Measurements from ENCODE around the gene KRTAP6-1.

KRTAP6-1 gene

GRCh38 chr21:30613836-30614235 is at the start of gene KRTAP6-1:
Gene KRTAP6-1 (minus strand): TSS chr21:30613930. CDS start chr21:30613904, 26 bp downstream.
- H3K27ac ChIP-seq: no peak within 1 kb of the TSS
- no peak for TF ChIP-seq ZFX (IDR thresholded peaks at IDR 0.05; ENCODE audit: borderline replicate concordance)
- TF ChIP-seq CTCF (IDR thresholded peaks at IDR 0.05): no peak

DNA sequence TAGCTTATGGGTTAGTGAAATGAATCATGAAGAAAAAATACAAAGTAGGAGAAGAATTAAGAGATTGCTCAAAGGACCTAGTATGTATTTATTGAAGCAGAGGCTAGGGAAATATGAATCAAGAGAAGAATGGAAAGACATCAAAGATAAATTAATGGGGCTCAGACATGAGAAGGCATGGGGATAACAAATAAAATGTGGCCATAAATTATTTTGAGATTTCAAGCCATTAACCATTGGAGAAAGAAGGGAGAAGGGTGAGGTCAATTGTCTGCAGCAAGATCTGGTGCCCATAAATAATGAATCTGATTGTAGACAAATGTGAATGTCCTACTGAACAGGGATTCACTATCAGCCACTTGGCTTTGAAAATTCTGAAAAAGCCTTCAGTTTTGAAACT is 39.2 kb upstream of the KRTAP6-1 start:
- TF ChIP-seq CTCF (IDR thresholded peaks at IDR 0.05) (no peak), ZFX (IDR thresholded peaks at IDR 0.05; ENCODE audit: borderline replicate concordance) (no peak)
- H3K27ac ChIP-seq: no peak overlapping the region

DNA sequence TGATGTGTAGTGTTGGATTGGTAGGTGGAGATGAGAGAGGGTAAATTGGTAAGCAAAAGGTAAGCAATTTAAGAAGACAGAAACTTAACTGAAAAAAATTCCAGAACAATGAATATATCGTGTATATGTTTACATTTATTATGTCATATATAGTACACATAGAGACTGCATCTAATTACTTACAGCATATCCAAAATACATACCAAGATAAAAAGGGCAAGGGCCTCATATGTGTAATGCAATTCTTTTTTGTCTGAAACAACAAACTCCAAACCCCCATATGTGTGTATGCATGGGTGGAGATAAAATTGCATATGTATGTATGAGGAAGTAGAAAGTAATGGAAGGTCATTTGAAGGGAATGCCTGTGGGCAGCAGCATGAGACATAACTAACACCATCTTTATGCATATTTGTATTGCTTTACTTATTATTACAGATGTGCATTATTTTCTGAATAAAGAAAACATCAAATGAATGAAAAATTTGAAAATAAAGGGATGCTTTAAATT is 33.2 kb upstream of the KRTAP6-1 start:
- TF ChIP-seq ZFX (IDR thresholded peaks at IDR 0.05; ENCODE audit: borderline replicate concordance): no peak
- TF ChIP-seq CTCF (IDR thresholded peaks at IDR 0.05): no peak
- no peak overlapping the region for H3K27ac ChIP-seq

DNA sequence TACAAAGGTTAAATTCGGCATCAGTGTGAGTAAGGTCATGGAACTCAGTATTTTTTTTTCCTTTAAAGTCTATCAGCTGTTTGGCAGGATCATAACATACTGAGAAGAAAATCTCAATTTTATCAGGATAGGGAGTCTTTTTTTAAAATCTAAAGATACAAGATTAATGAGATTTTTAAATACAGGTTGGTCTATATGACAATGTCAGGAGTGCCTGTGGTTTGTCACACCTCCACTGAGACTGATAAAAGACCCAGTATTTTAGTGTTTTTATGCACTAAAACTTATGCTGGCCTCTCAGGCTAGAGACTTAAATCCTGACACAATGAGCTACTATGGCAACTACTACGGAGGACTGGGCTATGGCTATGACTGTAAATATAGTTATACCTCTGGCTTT is 28.8 kb upstream of the KRTAP6-1 start, which contains the start of gene KRTAP20-3:
Gene KRTAP20-3 (plus strand): TSS at position 301 of the 400 bp plus-strand sequence.
- TF ChIP-seq ZFX (IDR thresholded peaks at IDR 0.05; ENCODE audit: borderline replicate concordance): no peak
- TF ChIP-seq CTCF (IDR thresholded peaks at IDR 0.05): no peak
- no peak within 1 kb of the TSS for H3K27ac ChIP-seq

- TF ChIP-seq ZFX (IDR thresholded peaks at IDR 0.05; ENCODE audit: borderline replicate concordance) (no peak), CTCF (IDR thresholded peaks at IDR 0.05) (no peak)
- H3K27ac ChIP-seq: no peak overlapping the region
Observed at GRCh38 chr21:30638686-30639085, 25.0 kb upstream of the KRTAP6-1 start.

DNA sequence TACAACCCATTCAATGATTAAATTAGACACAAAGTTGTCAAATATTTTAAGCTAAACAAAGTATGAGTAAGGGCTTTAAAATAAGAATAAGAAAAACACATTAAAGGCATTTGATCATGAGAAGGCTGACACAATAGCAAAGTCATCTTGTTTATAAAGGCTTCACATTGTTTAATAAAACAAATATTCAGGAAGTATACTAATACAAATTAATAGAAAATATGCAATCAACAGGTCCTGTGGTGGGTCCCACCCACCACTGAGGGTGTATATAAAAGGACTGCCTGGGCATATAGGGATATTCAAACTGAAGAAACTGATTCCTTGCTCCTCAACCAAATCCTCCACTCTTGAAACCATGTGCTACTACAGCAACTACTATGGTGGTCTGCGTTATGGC is 21.2 kb upstream of the KRTAP6-1 start, which contains the start of gene KRTAP20-2:
Gene KRTAP20-2 (plus strand): TSS at position 301 of the 400 bp plus-strand sequence. CDS start 58 bp downstream, at position 359.
- TF ChIP-seq ZFX (IDR thresholded peaks at IDR 0.05; ENCODE audit: borderline replicate concordance) (no peak), CTCF (IDR thresholded peaks at IDR 0.05) (no peak)
- H3K27ac ChIP-seq: no peak within 1 kb of the TSS

- TF ChIP-seq CTCF (IDR thresholded peaks at IDR 0.05): no peak
- TF ChIP-seq ZFX (IDR thresholded peaks at IDR 0.05; ENCODE audit: borderline replicate concordance): no peak
- no peak overlapping the region for H3K27ac ChIP-seq
Observed at GRCh38 chr21:30629200-30629599, 15.5 kb upstream of the KRTAP6-1 start.

All from 22Rv1 (cell line).